H9 (cell line): ENCODE results near the gene LRIG1. TPM values are rescaled to one million over a fixed set of nuclear protein-coding genes. Genes with fewer than 3 reads are reported as not detected.
A peak's percentile ranks its signal among the peaks of the same experiment; 100 is the strongest.

ENCODE experiments used
- DNase-seq: peaks from one replicate; pipeline ENCODE4 v3.0.0-alpha.2; 2017
- H2AFZ ChIP-seq: one replicate; pipeline ENCODE4 v1.6.1; 2013; ENCODE audit warnings: mild to moderate bottlenecking, low read length, control low read depth, moderate library complexity
- H2AK5ac ChIP-seq: 2 replicates; pipeline ENCODE4 v1.6.1; 2013; ENCODE audit warnings: low read length, control low read depth, mixed read lengths; ENCODE audit not compliant: insufficient read length
- H2BK120ac ChIP-seq: one replicate; pipeline ENCODE4 v1.6.1; 2013; ENCODE audit warnings: low read depth, mild to moderate bottlenecking, low read length, control low read depth, inconsistent platforms; ENCODE audit not compliant: poor library complexity, severe bottlenecking
- H2BK12ac ChIP-seq: 2 replicates; pipeline ENCODE4 v1.6.1; 2013; ENCODE audit warnings: low read length, control low read depth, mixed read lengths, low read depth; ENCODE audit not compliant: insufficient read length
- H2BK15ac ChIP-seq: 2 replicates; pipeline ENCODE4 v1.6.1; 2013; ENCODE audit warnings: low read depth, low read length, control low read depth
- H2BK20ac ChIP-seq: one replicate; pipeline ENCODE4 v1.6.1; 2013; ENCODE audit warnings: low read depth, mild to moderate bottlenecking, low read length, control low read depth, inconsistent platforms; ENCODE audit not compliant: poor library complexity, severe bottlenecking
- H2BK5ac ChIP-seq: 2 replicates; pipeline ENCODE4 v1.6.1; 2013; ENCODE audit warnings: low read length, control low read depth, mixed read lengths; ENCODE audit not compliant: insufficient read length
- H3K14ac ChIP-seq: 2 replicates; pipeline ENCODE4 v1.6.1; 2013; ENCODE audit warnings: low read length, control low read depth; ENCODE audit not compliant: insufficient read depth
- H3K18ac ChIP-seq: 2 replicates; pipeline ENCODE4 v1.6.1; 2013; ENCODE audit warnings: low read depth, mild to moderate bottlenecking, mixed read lengths, low read length, control low read depth; ENCODE audit not compliant: insufficient read length
- H3K23ac ChIP-seq: 2 replicates; pipeline ENCODE4 v1.6.1; 2013; ENCODE audit warnings: low read length, control low read depth, mixed read lengths, low read depth; ENCODE audit not compliant: insufficient read length
- H3K23me2 ChIP-seq: 2 replicates; pipeline ENCODE4 v1.6.1; 2013; ENCODE audit warnings: low read depth, mild to moderate bottlenecking, mixed read lengths, low read length, control low read depth; ENCODE audit not compliant: insufficient read length, poor library complexity, severe bottlenecking
- H3K27ac ChIP-seq: 2 replicates; pipeline ENCODE4 v1.5.1; 2013; ENCODE audit warnings: low read length, control low read depth, mixed read lengths, low read depth; ENCODE audit not compliant: insufficient read length
- H3K27me3 ChIP-seq: 2 replicates; pipeline ENCODE4 v1.6.1; 2013; ENCODE audit warnings: low read length, control low read depth, inconsistent platforms; ENCODE audit not compliant: insufficient read depth
- H3K4ac ChIP-seq: 2 replicates; pipeline ENCODE4 v1.6.1; 2013; ENCODE audit warnings: low read depth, mild to moderate bottlenecking, control low read depth, inconsistent platforms, low read length, moderate library complexity
- H3K4me1 ChIP-seq: 2 replicates; pipeline ENCODE4 v1.6.1; 2013; ENCODE audit warnings: low read length, control low read depth, inconsistent platforms; ENCODE audit not compliant: insufficient read depth
- H3K4me2 ChIP-seq: 2 replicates; pipeline ENCODE4 v1.6.1; 2013; ENCODE audit warnings: low read length, control low read depth, mixed read lengths; ENCODE audit not compliant: insufficient read length, insufficient read depth
- H3K56ac ChIP-seq: 2 replicates; pipeline ENCODE4 v1.6.1; 2013; ENCODE audit warnings: low read depth, mild to moderate bottlenecking, mixed read lengths, low read length, control low read depth; ENCODE audit not compliant: insufficient read length
- H3K79me1 ChIP-seq: 2 replicates; pipeline ENCODE4 v1.6.1; 2013; ENCODE audit warnings: low read depth, mild to moderate bottlenecking, moderate library complexity, low read length, control low read depth, inconsistent platforms; ENCODE audit not compliant: insufficient read depth, poor library complexity, severe bottlenecking
- H3K79me2 ChIP-seq: 2 replicates; pipeline ENCODE4 v1.6.1; 2013; ENCODE audit warnings: low read length, control low read depth, inconsistent platforms; ENCODE audit not compliant: insufficient read depth
- H3K9ac ChIP-seq: 2 replicates; pipeline ENCODE4 v1.6.1; 2013; ENCODE audit warnings: low read length, control low read depth, mixed read lengths; ENCODE audit not compliant: insufficient read length; ENCODE audit errors: extremely low read depth
- H3K9me3 ChIP-seq: one replicate; pipeline ENCODE4 v1.6.1; 2013; ENCODE audit warnings: low read depth, low read length, inconsistent platforms; ENCODE audit not compliant: control insufficient read depth
- H3T11ph ChIP-seq: one replicate; pipeline ENCODE4 v1.6.1; 2013; ENCODE audit warnings: mild to moderate bottlenecking, low read length, control low read depth, inconsistent platforms
- H4K20me1 ChIP-seq: one replicate; pipeline ENCODE4 v1.6.1; 2013; ENCODE audit not compliant: control insufficient read depth, insufficient read length, insufficient read depth
- H4K5ac ChIP-seq: 2 replicates; pipeline ENCODE4 v1.6.1; 2013; ENCODE audit warnings: low read depth, mild to moderate bottlenecking, mixed read lengths, low read length, control low read depth; ENCODE audit not compliant: insufficient read length
- H4K8ac ChIP-seq: replicated peaks from 2 replicates; pipeline ENCODE4 v1.6.1; 2013; ENCODE audit warnings: low read length, control low read depth, mixed read lengths, low read depth; ENCODE audit not compliant: insufficient read length
- H4K91ac ChIP-seq: 2 replicates; pipeline ENCODE4 v1.6.1; 2013; ENCODE audit warnings: low read depth, mild to moderate bottlenecking, moderate library complexity, mixed read lengths, low read length, control low read depth; ENCODE audit not compliant: insufficient read length
- H3K27ac Mint-ChIP-seq, 3 experiments: 2 replicates in 2 of 3; 3 replicates in 1 of 3; pipeline ENCODE4 v1.8.0; 2020 to 2021; ENCODE audit warnings: mixed read lengths in 3 of 3, mild to moderate bottlenecking in 1 of 3, moderate library complexity in 1 of 3
- H3K27me3 Mint-ChIP-seq: 2 replicates; pipeline ENCODE4 v1.8.0; 2021; ENCODE audit warnings: low read depth, mild to moderate bottlenecking, moderate library complexity, mixed read lengths
- H3K36me3 Mint-ChIP-seq, 3 experiments: 2 replicates in 2 of 3; 3 replicates in 1 of 3; pipeline ENCODE4 v1.8.0; 2020 to 2021; ENCODE audit warnings: low read depth in 3 of 3, mixed read lengths in 3 of 3; ENCODE audit not compliant: insufficient read depth in 1 of 3
- H3K4me1 Mint-ChIP-seq, 2 experiments: 2 replicates each; pipeline ENCODE4 v1.8.0; 2020; ENCODE audit warnings: mixed read lengths in 2 of 2
- H3K4me3 Mint-ChIP-seq, 2 experiments: 2 replicates in 1 of 2; 3 replicates in 1 of 2; pipeline ENCODE4 v1.8.0; 2020 to 2021; ENCODE audit warnings: mild to moderate bottlenecking in 2 of 2, mixed read lengths in 2 of 2, moderate library complexity in 1 of 2
- H3K9me3 Mint-ChIP-seq, 2 experiments: 2 replicates in 1 of 2; 3 replicates in 1 of 2; pipeline ENCODE4 v1.8.0; 2020; ENCODE audit warnings: mild to moderate bottlenecking in 2 of 2, mixed read lengths in 2 of 2, moderate library complexity in 1 of 2
- WGBS: extraction: QIAGEN DNeasy Blood & Tissue Kit; methylation state at CpG from one replicate; pipeline ENCODE4 v1.1.7; 2013; ENCODE audit warnings: missing lambda C conversion rate, low lambda C conversion rate, mixed read lengths; ENCODE audit not compliant: insufficient read length; ENCODE audit errors: extremely low coverage; 5-methylcytosine and 5-hydroxymethylcytosine counted together
- total RNA-seq: library from RNA; stranded (reverse); gene quantifications from 2 replicates; pipeline ENCODE4 v1.2.1, GENCODE V29; 2021
- TF ChIP-seq, protein P1 (sequence below): fragments of 200-600 bp; sonication (generic); conservative IDR thresholded peaks from 3 replicates; pipeline ENCODE4 v1.8.0; 2021; ENCODE audit warnings: antibody characterized with exemption, mild to moderate bottlenecking

LRIG1 gene
- total RNA-seq, 1 experiment from 2014 or later = 70.3 TPM

GRCh38 chr3:66470956-66471686 is 29.7 kb downstream of the LRIG1 start:
- H4K8ac ChIP-seq = no peak overlapping the region
- no peak overlapping the region for H3T11ph ChIP-seq
- H2BK20ac ChIP-seq = no peak overlapping the region
- no peak overlapping the region for H2BK5ac ChIP-seq
- DNase-seq = no peak
- H3K4ac ChIP-seq = no peak overlapping the region
- H3K18ac ChIP-seq = no peak overlapping the region
- H3K79me1 ChIP-seq = peaks cover 19% of the 10 kb centered on the region
- Mint-ChIP-seq H3K9me3 (no peaks in the 10 kb centered on the region), H3K4me3 (peak overlapping the region in 1 of 2 experiments; percentile 44; a peak in 1 of 5 replicates), H3K27me3 (no peaks in the 10 kb centered on the region), H3K36me3 (peaks cover 1 to 5% (median 4%) of the 10 kb centered on the region in 3 experiments; a peak in 5 of 7 replicates), H3K27ac (peak overlapping the region in 2 of 3 experiments; percentile 55 to 86; a peak in 4 of 7 replicates), H3K4me1 (peaks cover 37 to 61% of the 10 kb centered on the region in 2 experiments)
- H3K79me2 ChIP-seq = peaks cover 73% of the 10 kb centered on the region
- H4K91ac ChIP-seq = no peak overlapping the region
- no peak overlapping the region for H2BK15ac ChIP-seq
- no peak overlapping the region for H3K14ac ChIP-seq
- H2BK120ac ChIP-seq = no peak overlapping the region
- no peak overlapping the region for H2BK12ac ChIP-seq
- H3K27ac ChIP-seq = no peak overlapping the region
- H3K27me3 ChIP-seq = no peaks in the 10 kb centered on the region
- H3K23me2 ChIP-seq = no peaks in the 10 kb centered on the region
- no peak overlapping the region for H3K56ac ChIP-seq
- no peak overlapping the region for H4K5ac ChIP-seq
- H3K4me1 ChIP-seq = peaks cover 25% of the 10 kb centered on the region; the same call in 1 of the 2 replicates
- H2AFZ ChIP-seq = no peak overlapping the region
- no peaks in the 10 kb centered on the region for H3K9me3 ChIP-seq
- WGBS = no CpG with 5 or more reads among the region's 10 CpGs
- no peak overlapping the region for H3K23ac ChIP-seq
- H2AK5ac ChIP-seq = no peak overlapping the region
- no peak overlapping the region for H3K9ac ChIP-seq
- H3K4me2 ChIP-seq = no peak overlapping the region
- no peaks in the 10 kb centered on the region for H4K20me1 ChIP-seq
- TF ChIP-seq, protein P1, sequence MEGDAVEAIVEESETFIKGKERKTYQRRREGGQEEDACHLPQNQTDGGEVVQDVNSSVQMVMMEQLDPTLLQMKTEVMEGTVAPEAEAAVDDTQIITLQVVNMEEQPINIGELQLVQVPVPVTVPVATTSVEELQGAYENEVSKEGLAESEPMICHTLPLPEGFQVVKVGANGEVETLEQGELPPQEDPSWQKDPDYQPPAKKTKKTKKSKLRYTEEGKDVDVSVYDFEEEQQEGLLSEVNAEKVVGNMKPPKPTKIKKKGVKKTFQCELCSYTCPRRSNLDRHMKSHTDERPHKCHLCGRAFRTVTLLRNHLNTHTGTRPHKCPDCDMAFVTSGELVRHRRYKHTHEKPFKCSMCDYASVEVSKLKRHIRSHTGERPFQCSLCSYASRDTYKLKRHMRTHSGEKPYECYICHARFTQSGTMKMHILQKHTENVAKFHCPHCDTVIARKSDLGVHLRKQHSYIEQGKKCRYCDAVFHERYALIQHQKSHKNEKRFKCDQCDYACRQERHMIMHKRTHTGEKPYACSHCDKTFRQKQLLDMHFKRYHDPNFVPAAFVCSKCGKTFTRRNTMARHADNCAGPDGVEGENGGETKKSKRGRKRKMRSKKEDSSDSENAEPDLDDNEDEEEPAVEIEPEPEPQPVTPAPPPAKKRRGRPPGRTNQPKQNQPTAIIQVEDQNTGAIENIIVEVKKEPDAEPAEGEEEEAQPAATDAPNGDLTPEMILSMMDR = no peak
